ENCODE data around the gene DARS1.
A peak's percentile ranks its signal among the peaks of the same experiment; 100 is the strongest.
"Not testable (repeated sequence)": the region's sequence is repeated elsewhere in the genome, so short reads cannot be mapped to it uniquely, and the experiment has no call there.

The DARS1 gene

DNA sequence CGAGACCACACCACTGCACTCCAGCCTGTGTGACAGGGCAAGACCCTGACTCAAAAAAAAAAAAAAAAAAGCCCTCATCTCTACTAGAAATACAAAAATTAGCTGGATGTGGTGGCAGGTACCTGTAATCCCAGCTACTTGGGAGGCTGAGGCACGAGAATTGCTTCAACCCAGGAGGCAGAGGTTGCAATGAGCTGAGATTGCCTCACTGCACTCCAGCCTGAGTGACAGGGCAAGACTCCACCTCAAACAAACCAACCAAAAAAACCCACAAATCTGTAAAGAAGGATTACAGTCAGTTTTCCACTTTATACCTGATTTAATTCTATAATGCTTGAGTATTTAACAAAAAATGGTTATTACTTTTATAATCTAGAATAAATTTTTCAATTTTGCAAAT lies 9.7 kb downstream of the DARS1 start:
- no peak overlapping the region for H3K4me3 ChIP-seq (ENCODE audit: low read depth, low read length)
- no peak for DNase-seq (ENCODE audit: low read depth)
- TF ChIP-seq, protein P1, sequence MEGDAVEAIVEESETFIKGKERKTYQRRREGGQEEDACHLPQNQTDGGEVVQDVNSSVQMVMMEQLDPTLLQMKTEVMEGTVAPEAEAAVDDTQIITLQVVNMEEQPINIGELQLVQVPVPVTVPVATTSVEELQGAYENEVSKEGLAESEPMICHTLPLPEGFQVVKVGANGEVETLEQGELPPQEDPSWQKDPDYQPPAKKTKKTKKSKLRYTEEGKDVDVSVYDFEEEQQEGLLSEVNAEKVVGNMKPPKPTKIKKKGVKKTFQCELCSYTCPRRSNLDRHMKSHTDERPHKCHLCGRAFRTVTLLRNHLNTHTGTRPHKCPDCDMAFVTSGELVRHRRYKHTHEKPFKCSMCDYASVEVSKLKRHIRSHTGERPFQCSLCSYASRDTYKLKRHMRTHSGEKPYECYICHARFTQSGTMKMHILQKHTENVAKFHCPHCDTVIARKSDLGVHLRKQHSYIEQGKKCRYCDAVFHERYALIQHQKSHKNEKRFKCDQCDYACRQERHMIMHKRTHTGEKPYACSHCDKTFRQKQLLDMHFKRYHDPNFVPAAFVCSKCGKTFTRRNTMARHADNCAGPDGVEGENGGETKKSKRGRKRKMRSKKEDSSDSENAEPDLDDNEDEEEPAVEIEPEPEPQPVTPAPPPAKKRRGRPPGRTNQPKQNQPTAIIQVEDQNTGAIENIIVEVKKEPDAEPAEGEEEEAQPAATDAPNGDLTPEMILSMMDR (IDR thresholded peaks at IDR 0.05; ENCODE audit: control insufficient read depth, extremely low read depth, insufficient read depth), result no peak

DNA sequence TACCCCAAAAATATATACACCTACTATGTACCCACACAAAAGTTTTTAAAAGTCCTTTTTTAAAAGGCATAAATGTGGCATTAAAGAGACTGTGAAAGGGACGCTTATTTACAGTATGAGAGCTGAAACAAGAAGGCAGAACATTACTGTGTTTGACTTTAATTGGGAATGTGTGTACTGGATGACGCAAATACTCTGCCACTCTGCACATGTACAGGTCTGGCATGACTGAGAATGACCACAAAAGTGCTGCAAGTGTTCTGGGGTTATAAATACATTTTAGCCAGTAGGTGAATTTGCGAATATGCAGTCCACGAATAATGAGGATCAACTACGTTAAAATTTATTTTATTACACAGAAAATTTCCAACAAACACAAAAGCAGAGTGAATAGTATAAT lies 11.4 kb downstream of the DARS1 start:
- no peak for DNase-seq (ENCODE audit: low read depth)
- H3K4me3 ChIP-seq (ENCODE audit: low read depth, low read length), result no peak overlapping the region
- TF ChIP-seq, protein P1 (IDR thresholded peaks at IDR 0.05; ENCODE audit: control insufficient read depth, extremely low read depth, insufficient read depth), result no peak

DNA sequence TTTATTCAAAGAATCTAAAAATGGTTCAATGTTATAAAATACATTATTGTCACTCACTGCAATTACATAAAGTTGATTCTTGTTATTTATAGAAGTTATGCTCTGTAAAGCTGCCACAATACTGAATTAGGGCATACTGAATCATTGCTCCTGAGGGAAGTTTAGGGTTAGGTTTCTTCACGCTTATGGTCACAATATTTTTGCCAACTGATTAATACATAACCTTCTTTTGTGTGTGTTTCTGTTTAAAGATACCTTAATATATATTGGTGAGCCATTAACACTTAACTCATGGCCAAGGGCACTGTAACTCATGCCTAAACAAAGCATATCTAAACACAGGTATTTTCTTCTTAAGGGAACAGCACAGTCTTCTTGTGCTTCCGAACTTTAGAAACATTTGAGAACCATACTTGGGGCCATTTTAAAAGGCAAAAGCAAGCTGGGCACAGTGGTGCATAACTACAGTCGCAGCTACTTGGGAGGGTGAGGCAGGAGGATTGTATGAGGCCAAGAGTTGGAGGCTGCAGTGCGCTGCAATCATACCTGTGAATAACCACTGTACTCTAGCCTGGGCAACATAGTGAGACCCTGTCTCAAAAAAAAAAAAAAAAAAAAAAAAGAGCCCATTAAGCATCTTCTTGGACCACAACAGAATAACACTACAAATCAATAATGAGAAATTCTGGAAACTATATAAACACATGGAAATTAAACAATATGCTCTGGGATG lies 15.6 kb downstream of the DARS1 start:
- DNase-seq (ENCODE audit: low read depth), result no peak
- no peak overlapping the region for H3K4me3 ChIP-seq (ENCODE audit: low read depth, low read length)
- TF ChIP-seq, protein P1 (IDR thresholded peaks at IDR 0.05; ENCODE audit: control insufficient read depth, extremely low read depth, insufficient read depth), result no peak

DNA sequence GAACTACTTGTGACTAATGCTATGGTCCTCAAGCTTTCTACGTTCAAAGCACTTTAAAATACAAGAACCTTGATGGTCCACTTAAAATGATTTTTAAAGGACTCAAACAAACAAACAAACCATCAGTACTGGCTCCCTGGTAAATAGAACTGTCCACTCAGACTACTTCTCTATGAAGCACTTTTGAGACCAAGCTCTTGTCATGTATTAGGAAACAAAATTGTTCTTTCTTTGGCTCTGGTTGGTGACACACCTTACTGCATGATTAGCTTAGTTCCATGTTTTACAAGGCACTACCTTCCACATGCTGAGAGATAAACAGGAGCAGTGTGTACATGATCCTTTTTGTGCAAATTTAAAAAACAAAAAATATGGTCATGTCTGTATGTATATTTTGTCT lies 19.7 kb downstream of the DARS1 start:
- TF ChIP-seq, protein P1 (IDR thresholded peaks at IDR 0.05; ENCODE audit: control insufficient read depth, extremely low read depth, insufficient read depth), result no peak
- H3K4me3 ChIP-seq (ENCODE audit: low read depth, low read length), result peak overlapping the region; percentile 35
- DNase-seq (ENCODE audit: low read depth), result no peak

DNA sequence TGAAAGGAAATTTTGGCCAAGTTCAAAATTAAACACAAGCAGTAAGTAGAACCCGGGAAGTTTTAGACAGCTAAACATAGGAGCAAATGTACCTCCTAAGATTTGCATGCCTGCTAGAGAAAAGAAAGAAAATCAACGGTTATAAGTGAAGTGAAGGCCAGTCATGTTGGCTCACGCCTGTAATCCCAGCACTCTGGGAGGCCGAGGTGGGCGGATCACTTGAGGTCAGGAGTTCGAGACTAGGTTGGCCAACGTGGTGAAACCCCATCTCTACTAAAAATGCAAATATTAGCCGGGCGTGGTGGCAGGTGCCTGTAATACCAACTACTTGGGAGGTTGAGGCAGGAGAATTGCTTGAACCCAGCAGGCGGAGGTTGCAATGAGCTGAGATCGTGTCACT lies 21.0 kb downstream of the DARS1 start:
- DNase-seq (ENCODE audit: low read depth), result not testable (repeated sequence)
- H3K4me3 ChIP-seq (ENCODE audit: low read depth, low read length), result 0 out of 2 replicates have a peak overlapping the region, but pooled peaks have one; percentile 19

DNA sequence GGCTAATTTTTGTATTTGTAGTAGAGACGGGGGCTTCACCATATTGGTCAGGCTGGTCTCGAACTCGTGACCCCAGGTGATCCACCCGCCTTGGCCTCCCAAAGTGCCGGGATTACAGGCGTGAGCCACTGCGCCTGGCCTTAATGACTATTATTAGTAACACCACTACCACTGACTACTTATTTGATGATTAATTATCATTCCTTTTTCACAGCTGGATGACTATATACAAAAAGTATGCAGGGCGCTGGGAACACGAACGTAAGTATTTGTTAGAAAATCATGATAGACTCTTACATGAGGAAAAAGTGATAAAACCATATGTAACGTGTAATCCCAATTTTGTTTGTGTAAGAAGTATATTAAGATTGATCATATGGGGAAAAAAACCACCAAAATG lies 21.6 kb downstream of the DARS1 start:
- TF ChIP-seq, protein P1 (IDR thresholded peaks at IDR 0.05; ENCODE audit: control insufficient read depth, extremely low read depth, insufficient read depth), result no peak
- H3K4me3 ChIP-seq (ENCODE audit: low read depth, low read length), result no peak overlapping the region
- DNase-seq (ENCODE audit: low read depth), result no peak

DNA sequence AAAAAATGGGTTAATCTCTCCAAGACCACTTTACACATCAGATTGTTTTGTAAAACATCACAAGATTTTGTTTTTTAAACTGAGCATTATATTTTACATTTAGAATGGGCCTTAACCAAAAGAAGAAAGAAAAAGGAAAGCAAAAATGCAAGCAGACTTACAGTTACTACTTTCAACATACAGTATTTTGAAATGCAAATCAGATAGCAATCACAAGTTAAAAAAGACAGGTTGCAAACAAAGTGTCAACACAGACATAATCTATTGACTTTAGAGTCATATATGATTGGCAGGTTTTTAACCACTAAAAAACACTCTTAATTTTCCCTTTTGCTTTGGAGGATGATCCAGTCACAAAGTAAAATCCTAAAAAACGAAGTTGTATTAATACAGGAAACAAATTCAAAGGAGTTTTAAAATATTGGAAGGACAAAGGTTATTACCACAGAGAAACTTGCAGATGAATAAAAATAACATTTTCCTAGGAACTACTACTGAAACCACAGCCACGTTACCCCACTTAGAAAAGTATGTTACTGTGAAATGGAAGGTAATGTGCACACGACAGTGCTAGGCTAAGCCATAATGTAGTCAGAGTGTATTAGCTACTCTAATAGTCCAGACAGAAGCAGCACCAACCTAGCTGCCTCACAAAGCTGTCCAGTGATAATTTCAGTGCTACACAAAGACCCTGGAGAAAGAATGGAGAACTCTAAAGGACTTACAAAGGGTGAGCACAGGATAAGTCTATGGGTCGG lies 22.9 kb downstream of the DARS1 start:
- TF ChIP-seq, protein P1 (IDR thresholded peaks at IDR 0.05; ENCODE audit: control insufficient read depth, extremely low read depth, insufficient read depth), result no peak
- H3K4me3 ChIP-seq (ENCODE audit: low read depth, low read length), result no peak overlapping the region
- no peak for DNase-seq (ENCODE audit: low read depth)
